K562 (cell line): ENCODE data around the gene ZRANB3. TPM values are rescaled to one million over a fixed set of nuclear protein-coding genes. Genes with fewer than 3 reads are reported as not detected.

Source experiments
- ARNT ChIP-seq, 2 experiments: fragments of 450-650 bp; IDR thresholded peaks; 2 replicates each; pipeline ENCODE4 v1.6.1; 2016; ENCODE audit warnings: mild to moderate bottlenecking in 1 of 2
- ASH1L ChIP-seq: fragments of 450-650 bp; IDR thresholded peaks from 2 replicates; pipeline ENCODE4 v1.6.1; 2018; ENCODE audit warnings: borderline replicate concordance, mild to moderate bottlenecking, low read depth; ENCODE audit not compliant: partially characterized antibody
- ATF7 ChIP-seq: fragments of 450-650 bp; IDR thresholded peaks from 2 replicates; pipeline ENCODE4 v1.7.1; 2014; ENCODE audit warnings: mild to moderate bottlenecking, moderate library complexity
- BRD4 ChIP-seq: fragments of 200-600 bp; sonication (generic); IDR thresholded peaks from 2 replicates; pipeline ENCODE4 v1.6.1; 2017; ENCODE audit warnings: inconsistent platforms
- HMBOX1 ChIP-seq: sonication (generic); IDR thresholded peaks from 2 replicates; pipeline ENCODE4 v1.6.1; 2016
- ILF3 ChIP-seq: fragments of 450-650 bp; IDR thresholded peaks from 2 replicates; pipeline ENCODE4 v1.6.1; 2018; ENCODE audit warnings: antibody characterized with exemption, mild to moderate bottlenecking, moderate library complexity, borderline replicate concordance
- MAZ ChIP-seq, 2 experiments: fragments of 450-650 bp in 1 of 2; sonication (generic) in 1 of 2; formaldehyde crosslinking; IDR thresholded peaks in 1 of 2; conservative IDR thresholded peaks in 1 of 2; 2 replicates each; pipeline versions ENCODE4 v1.4.0 to v1.5.0; 2020; ENCODE audit warnings: mild to moderate bottlenecking in 1 of 2, missing genetic modification reagents in 1 of 2
- MIER1 ChIP-seq: fragments of 450-650 bp; IDR thresholded peaks from 2 replicates; pipeline ENCODE4 v1.6.1; 2016; ENCODE audit warnings: antibody characterized with exemption, mild to moderate bottlenecking, low read depth
- MNT ChIP-seq, 2 experiments: fragments of 450-650 bp; conservative IDR thresholded peaks; 2 replicates each; pipeline ENCODE4 v1.6.1; 2017; ENCODE audit warnings: mild to moderate bottlenecking in 2 of 2, moderate library complexity in 2 of 2
- NR2C2 ChIP-seq, 2 experiments: fragments of 200-800 bp in 1 of 2; sonication (Bioruptor generic) in 1 of 2; sonication (generic) in 1 of 2; formaldehyde crosslinking in 1 of 2; IDR thresholded peaks; 2 replicates each; pipeline versions ENCODE4 v1.6.1 to v1.8.0; 2016 to 2022; ENCODE audit warnings: mild to moderate bottlenecking in 1 of 2, missing compliant biosample characterization in 1 of 2, missing genetic modification characterization in 1 of 2, missing genetic modification reagents in 1 of 2
- POLR3A ChIP-seq: IDR thresholded peaks from 2 replicates; pipeline ENCODE4 v1.6.1; 2011; ENCODE audit warnings: borderline replicate concordance, mild to moderate bottlenecking, moderate library complexity; ENCODE audit not compliant: insufficient read length, insufficient read depth; ENCODE audit errors: extremely low read depth
- SRSF7 ChIP-seq: fragments of 200-400 bp; formaldehyde crosslinking; optimal IDR thresholded peaks from 2 replicates; pipeline ENCODE3; 2017; ENCODE audit warnings: mild to moderate bottlenecking, low read depth, low read length
- THRB ChIP-seq: fragments of 450-650 bp; formaldehyde crosslinking; conservative IDR thresholded peaks from 2 replicates; pipeline ENCODE4 v1.4.0; 2022; ENCODE audit warnings: mild to moderate bottlenecking, missing genetic modification characterization
- ZBTB9 ChIP-seq: fragments of 450-650 bp; formaldehyde crosslinking; IDR thresholded peaks from 2 replicates; pipeline ENCODE4 v1.4.0; 2020; ENCODE audit warnings: mild to moderate bottlenecking, moderate library complexity
- ZNF449 ChIP-seq: fragments of 250-450 bp; sonication (Bioruptor Pico); IDR thresholded peaks from 2 replicates; pipeline ENCODE4 v1.8.0; 2022; ENCODE audit warnings: moderate library complexity, mild to moderate bottlenecking, inconsistent platforms
- ZNF699 ChIP-seq: fragments of 250-450 bp; sonication (Bioruptor Pico); IDR thresholded peaks from 2 replicates; pipeline ENCODE4 v1.8.0; 2021; ENCODE audit warnings: mild to moderate bottlenecking, moderate library complexity; ENCODE audit not compliant: insufficient replicate concordance
- ZNF766 ChIP-seq: fragments of 200-800 bp; sonication (Bioruptor generic); conservative IDR thresholded peaks from 2 replicates; pipeline ENCODE4 v1.6.1; 2016; ENCODE audit warnings: missing genetic modification characterization, missing compliant biosample characterization
- polyA plus RNA-seq, 8 experiments: library from polyadenylated mRNA; depleted of rRNA in 4 of 8; stranded (reverse) in 5 of 8; unstranded in 3 of 8; fragments of >200 nt; fragmentation: Nextera tagmentation in 2 of 8; fragmentation: Illumina TruSeq in 1 of 8; extraction: Ambion mirVana in 2 of 8; extraction: Trizol in 1 of 8; gene quantifications; 2 replicates each; pipeline versions ENCODE4 v1.2.1 to v1.2.3, GENCODE V29; 2011 to 2014; ENCODE audit warnings: inconsistent platforms in 1 of 8, missing spikeins in 1 of 8
- total RNA-seq, 7 experiments: library from RNA; depleted of rRNA in 6 of 7; stranded (reverse); fragments of >200 nt in 6 of 7; fragmentation: Illumina TruSeq in 2 of 7; extraction: Trizol in 2 of 7; gene quantifications; 2 replicates each; pipeline versions ENCODE4 v1.2.1 to v1.2.3, GENCODE V29; 2011 to 2021; ENCODE audit warnings: low replicate concordance in 1 of 7

The ZRANB3 gene
- total and polyA plus RNA-seq, 9 of the 15 experiments (the other 6 are each of a cell fraction or from before 2014, with no cell fraction given) = 8.6 to 21.3 (median 14.7) TPM

GRCh38 chr2:135530313-135531230, at the start of gene ZRANB3 (continued):
- TF ChIP-seq ZBTB9 (CRISPR knock-in tag) (0 out of 2 replicates have a peak, but pooled peaks have one; percentile 45), HMBOX1 (no peak), ZNF699 (no peak), MIER1 (no peak), ASH1L (no peak), SRSF7 (no peak), ZNF449 (CRISPR knock-in tag) (no peak), MNT (conservative IDR thresholded peaks at IDR 0.05) (peak; percentile 65 to 80), ATF7 (peak; percentile 53; the same call in 1 of the 2 replicates), ARNT (IDR thresholded peaks at IDR 0.05) (0 out of 4 replicates have a peak, but pooled peaks of 1 of the 2 experiments have one; percentile 17), ZNF766 (CRISPR knock-in tag) (peak; percentile 85), ILF3 (no peak), BRD4 (no peak), POLR3A (no peak), THRB (CRISPR knock-in tag) (peak; percentile 43; the same call in 1 of the 2 replicates), NR2C2 (CRISPR knock-in tag; IDR thresholded peaks at IDR 0.05) (no peak), NR2C2 (tag; IDR thresholded peaks at IDR 0.05) (peak; percentile 69), MAZ (CRISPR knock-in tag; conservative IDR thresholded peaks at IDR 0.05 in 1 of 2, IDR thresholded peaks at IDR 0.05 in 1 of 2) (peak in 1 of 2 experiments; percentile 49; a peak in 2 of 4 replicates)
